IMR-90 (cell line): ENCODE results near the gene CLEC2B. TPM values are rescaled to one million over a fixed set of nuclear protein-coding genes. Genes with fewer than 3 reads are reported as not detected.

Source experiments
- ATAC-seq: fragments of 200-7000 bp; cut with Tn5 transposase; 2 replicates; pipeline ENCODE4 v1.9.1; 2020; ENCODE audit warnings: low read depth, mild to moderate bottlenecking, moderate library complexity
- BruUV-seq: library from RNA; stranded (reverse); fragments of 400-500 nt; replicated peaks from 2 replicates; lab custom pipeline; 2021; lab: Mats Ljungman, UMichigan
- CTCF ChIA-PET: fragments of 300-600 bp; formaldehyde crosslinking; extraction: SDS; loops from one replicate; lab custom pipeline; 2021; ENCODE audit warnings: antibody characterized with exemption; lab: Yijun Ruan, JAX
- POLR2A ChIA-PET: fragments of 300-600 bp; sonication (Branson Sonifier 250); formaldehyde crosslinking; loops from one replicate; lab custom pipeline; 2022; ENCODE audit warnings: antibody characterized with exemption; ENCODE audit not compliant: unreplicated experiment; lab: Charles Lee
- DNase-seq: peaks from one replicate; pipeline ENCODE4 v3.0.0; 2013
- H2AFZ ChIP-seq: replicated peaks from 2 replicates; pipeline ENCODE3; 2013; ENCODE audit warnings: low read length, mild to moderate bottlenecking; ENCODE audit not compliant: poor library complexity
- H2AK5ac ChIP-seq: 2 replicates; pipeline ENCODE4 v1.6.1; 2013; ENCODE audit warnings: low read depth, low read length, inconsistent platforms
- H2AK9ac ChIP-seq: replicated peaks from 2 replicates; pipeline ENCODE3; 2013; ENCODE audit warnings: mild to moderate bottlenecking, low read depth, low read length, moderate library complexity; ENCODE audit not compliant: poor library complexity
- H2BK120ac ChIP-seq: 2 replicates; pipeline ENCODE4 v1.6.1; 2013; ENCODE audit warnings: low read depth, low read length, inconsistent platforms
- H2BK15ac ChIP-seq: 3 replicates; pipeline ENCODE4 v1.6.1; 2013; ENCODE audit warnings: low read depth, low read length, inconsistent platforms
- H2BK20ac ChIP-seq: 2 replicates; pipeline ENCODE4 v1.6.1; 2013; ENCODE audit warnings: low read depth, mild to moderate bottlenecking, inconsistent platforms, low read length, moderate library complexity
- H2BK5ac ChIP-seq: 2 replicates; pipeline ENCODE4 v1.6.1; 2013; ENCODE audit warnings: mild to moderate bottlenecking, low read depth, low read length, inconsistent platforms; ENCODE audit not compliant: poor library complexity, severe bottlenecking
- H3K14ac ChIP-seq: replicated peaks from 2 replicates; pipeline ENCODE4 v1.6.1; 2013; ENCODE audit warnings: low read depth, low read length, inconsistent platforms
- H3K18ac ChIP-seq: 2 replicates; pipeline ENCODE4 v1.6.1; 2013; ENCODE audit warnings: low read depth, low read length, control low read depth
- H3K23ac ChIP-seq: 2 replicates; pipeline ENCODE4 v1.6.1; 2013; ENCODE audit warnings: low read depth, low read length, inconsistent platforms
- H3K27ac ChIP-seq: 2 replicates; pipeline ENCODE4 v1.5.1; 2013; ENCODE audit warnings: mild to moderate bottlenecking, control low read depth, low read length; ENCODE audit not compliant: insufficient read depth
- H3K27me3 ChIP-seq: 2 replicates; pipeline ENCODE4 v1.6.1; 2013; ENCODE audit warnings: low read length; ENCODE audit not compliant: control insufficient read depth, insufficient read depth
- H3K36me3 ChIP-seq: 2 replicates; pipeline ENCODE4 v1.6.1; 2013; ENCODE audit warnings: low read length, mixed read lengths; ENCODE audit not compliant: control insufficient read depth, insufficient read depth
- H3K4ac ChIP-seq: 2 replicates; pipeline ENCODE4 v1.6.1; 2013; ENCODE audit warnings: low read depth, low read length, inconsistent platforms
- H3K4me1 ChIP-seq: 2 replicates; pipeline ENCODE4 v1.6.1; 2013; ENCODE audit warnings: low read length, mixed read lengths; ENCODE audit not compliant: control insufficient read depth, insufficient read depth
- H3K4me2 ChIP-seq: 2 replicates; pipeline ENCODE4 v1.6.1; 2013; ENCODE audit warnings: low read depth, mild to moderate bottlenecking, control low read depth, low read length, moderate library complexity
- H3K4me3 ChIP-seq: 2 replicates; pipeline ENCODE4 v1.5.1; 2013; ENCODE audit warnings: low read depth, mild to moderate bottlenecking, control low read depth, low read length, moderate library complexity; ENCODE audit not compliant: insufficient read depth
- H3K56ac ChIP-seq: 2 replicates; pipeline ENCODE4 v1.6.1; 2013; ENCODE audit warnings: low read length, inconsistent platforms; ENCODE audit not compliant: insufficient read depth; ENCODE audit errors: extremely low read depth
- H3K79me1 ChIP-seq, 2 experiments: 2 replicates each; pipeline ENCODE4 v1.6.1; 2013; ENCODE audit warnings: low read length in 2 of 2, inconsistent platforms in 1 of 2, low read depth in 1 of 2
- H3K9ac ChIP-seq: 2 replicates; pipeline ENCODE4 v1.6.1; 2013; ENCODE audit warnings: low read depth, low read length, control low read depth
- H3K9me1 ChIP-seq: 2 replicates; pipeline ENCODE4 v1.6.1; 2013; ENCODE audit warnings: low read length, inconsistent platforms; ENCODE audit not compliant: insufficient read depth
- H3K9me3 ChIP-seq: 2 replicates; pipeline ENCODE4 v1.6.1; 2013; ENCODE audit warnings: low read length; ENCODE audit not compliant: control insufficient read depth, insufficient read depth
- H4K20me1 ChIP-seq: 2 replicates; pipeline ENCODE4 v1.6.1; 2013; ENCODE audit warnings: low read length, inconsistent platforms; ENCODE audit not compliant: insufficient read depth
- H4K5ac ChIP-seq: 2 replicates; pipeline ENCODE4 v1.6.1; 2013; ENCODE audit warnings: mild to moderate bottlenecking, low read depth, low read length, control low read depth
- H4K8ac ChIP-seq, 2 experiments: 2 replicates each; pipeline ENCODE4 v1.6.1; 2013; ENCODE audit warnings: low read depth in 2 of 2, low read length in 2 of 2, control low read depth in 1 of 2, inconsistent platforms in 1 of 2
- H4K91ac ChIP-seq: 2 replicates; pipeline ENCODE4 v1.6.1; 2013; ENCODE audit warnings: low read depth, low read length, inconsistent platforms; ENCODE audit not compliant: insufficient read depth
- BHLHE40 ChIP-seq: fragments of 150-350 bp; IDR thresholded peaks from 2 replicates; pipeline ENCODE4 v1.6.1; 2016; ENCODE audit warnings: mild to moderate bottlenecking, low read depth, low read length
- CEBPB ChIP-seq: IDR thresholded peaks from 2 replicates; pipeline ENCODE4 v1.6.1; 2012; ENCODE audit warnings: low read depth, low read length, improper control_type of control experiment
- CHD1 ChIP-seq: IDR thresholded peaks from 2 replicates; pipeline ENCODE4 v1.6.1; 2012; ENCODE audit warnings: low read depth, low read length, improper control_type of control experiment
- FOS ChIP-seq: fragments of 150-350 bp; IDR thresholded peaks from 2 replicates; pipeline ENCODE4 v1.6.1; 2016; ENCODE audit warnings: low read depth, low read length
- MAFK ChIP-seq: IDR thresholded peaks from 2 replicates; pipeline ENCODE4 v1.6.1; 2012; ENCODE audit warnings: low read depth, low read length, improper control_type of control experiment
- MXI1 ChIP-seq: IDR thresholded peaks from 2 replicates; pipeline ENCODE4 v1.6.1; 2012; ENCODE audit warnings: low read depth, mild to moderate bottlenecking, low read length, moderate library complexity, borderline replicate concordance
- NFE2L2 ChIP-seq: fragments of 150-350 bp; IDR thresholded peaks from 2 replicates; pipeline ENCODE4 v1.6.1; 2016; ENCODE audit warnings: low read depth, mild to moderate bottlenecking, low read length
- POLR2A ChIP-seq: IDR thresholded peaks from 2 replicates; pipeline ENCODE4 v1.6.1; 2012; ENCODE audit warnings: mild to moderate bottlenecking, low read depth, low read length
- RAD21 ChIP-seq: IDR thresholded peaks from 2 replicates; pipeline ENCODE4 v1.6.1; 2012; ENCODE audit warnings: low read length, improper control_type of control experiment
- RFX5 ChIP-seq: IDR thresholded peaks from 2 replicates; pipeline ENCODE4 v1.8.0; 2012; ENCODE audit warnings: low read depth, mild to moderate bottlenecking, low read length, moderate library complexity
- SMC3 ChIP-seq: fragments of 150-350 bp; IDR thresholded peaks from 2 replicates; pipeline ENCODE4 v1.6.1; 2016; ENCODE audit warnings: low read depth, mild to moderate bottlenecking, antibody characterized with exemption, low read length, moderate library complexity
- WGBS, 2 experiments: methylation state at CpG; one replicate each; pipeline versions ENCODE4 v1.1.5 to v1.1.7; 2013; ENCODE audit warnings: missing lambda C conversion rate in 2 of 2; ENCODE audit not compliant: insufficient read length in 1 of 2; ENCODE audit errors: extremely low coverage in 2 of 2; 5-methylcytosine and 5-hydroxymethylcytosine counted together
- dilution Hi-C: fragments of 300-500 bp; cut with HindIII; formaldehyde crosslinking; loops from one replicate; pipeline ENCODE4 v1.14.3; 2018; ENCODE audit warnings: low sequenced_read_pairs; ENCODE audit not compliant: unreplicated experiment
- in situ Hi-C: fragments of 300-500 bp; cut with MboI; formaldehyde crosslinking; loops from 3 replicates; pipeline ENCODE4 v1.14.3; 2019; ENCODE audit warnings: low sequenced_read_pairs, inconsistent platforms, mixed read lengths
- intact Hi-C: fragments of 100-400 bp; cut with micrococcal nuclease; formaldehyde crosslinking; loops from 2 replicates; pipeline ENCODE4 v1.10.0; 2022
- polyA plus RNA-seq, 3 experiments: library from polyadenylated mRNA; depleted of rRNA; stranded (reverse); fragments of >200 nt; gene quantifications; 2 replicates each; pipeline ENCODE4 v1.2.3, GENCODE V29; 2012; ENCODE audit warnings: low replicate concordance in 1 of 3
- total RNA-seq: library from RNA; depleted of rRNA; stranded (reverse); fragments of >200 nt; gene quantifications from 2 replicates; pipeline ENCODE4 v1.2.3, GENCODE V29; 2012
- TF ChIP-seq, protein P1 (sequence below): conservative IDR thresholded peaks from 2 replicates; pipeline ENCODE4 v1.5.1; 2012; ENCODE audit warnings: mild to moderate bottlenecking, low read depth, low read length, improper control_type of control experiment

Gene CLEC2B
- total and polyA plus RNA-seq, 2 of the 4 experiments (the other 2 are of a cell fraction), result 0.18 to 0.31 TPM

DNA sequence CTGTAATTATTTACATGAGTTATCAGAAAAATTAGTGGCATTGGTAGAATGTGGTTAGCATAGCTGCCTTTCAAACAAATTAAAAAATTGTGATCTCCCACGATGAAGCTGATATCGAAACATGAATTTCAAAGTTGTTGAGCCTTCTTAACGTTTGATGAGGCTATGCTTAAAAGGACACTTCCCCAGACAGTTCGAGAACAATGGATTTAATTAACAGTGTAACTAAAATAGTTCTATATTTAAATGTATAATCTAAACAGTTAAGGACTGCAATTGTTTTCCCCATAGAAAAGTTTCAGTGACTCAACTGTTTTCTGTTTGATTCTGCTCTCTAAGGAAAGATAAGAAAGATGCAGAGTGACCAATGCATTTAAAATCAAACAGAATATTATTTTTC is 1.6 kb downstream of the CLEC2B start:
- DNase-seq (no peak), ATAC-seq (no peak)
- no peak overlapping the region for H4K8ac ChIP-seq
- H3K4me2 ChIP-seq, result no peak overlapping the region
- POLR2A ChIA-PET, result no interaction called here
- no peaks in the 10 kb centered on the region for H3K27me3 ChIP-seq
- no peak overlapping the region for H3K4me3 ChIP-seq
- no peak overlapping the region for H3K56ac ChIP-seq
- no peak overlapping the region for H2AK5ac ChIP-seq
- intact Hi-C loops, result loop anchor here (5.0 kb wide), 1 partner anchor 345 kb away; the partner anchor contains the start of gene GABARAPL1
- H2BK120ac ChIP-seq, result no peak overlapping the region
- CTCF ChIA-PET, result interaction anchor here (1.1 kb wide), 1 partner anchor 52 kb away, joined by 3 read pairs; no protein-coding TSS in a partner anchor
- BruUV-seq, result no TSS peak
- no peaks in the 10 kb centered on the region for H3K79me1 ChIP-seq
- H3K23ac ChIP-seq, result no peak overlapping the region
- no peak overlapping the region for H3K14ac ChIP-seq
- H2BK5ac ChIP-seq, result no peak overlapping the region
- H3K4me1 ChIP-seq, result peaks cover 2% of the 10 kb centered on the region; the same call in 1 of the 2 replicates
- no peak overlapping the region for H3K27ac ChIP-seq
- no peak overlapping the region for H2BK20ac ChIP-seq
- H3K36me3 ChIP-seq, result no peaks in the 10 kb centered on the region
- no peak overlapping the region for H3K4ac ChIP-seq
- H3K18ac ChIP-seq, result no peak overlapping the region
- no peak overlapping the region for H3K9ac ChIP-seq
- H3K9me3 ChIP-seq, result no peaks in the 10 kb centered on the region
- H2BK15ac ChIP-seq, result no peak overlapping the region
- no peaks in the 10 kb centered on the region for H3K9me1 ChIP-seq
- dilution Hi-C loops, result no loop called here
- H4K20me1 ChIP-seq, result no peaks in the 10 kb centered on the region
- no peak overlapping the region for H4K5ac ChIP-seq
- TF ChIP-seq FOS (no peak), RAD21 (no peak), SMC3 (no peak), RFX5 (no peak), NFE2L2 (no peak), MAFK (no peak), BHLHE40 (no peak), CHD1 (no peak), MXI1 (no peak), CEBPB (no peak), POLR2A (no peak)
- TF ChIP-seq, protein P1, sequence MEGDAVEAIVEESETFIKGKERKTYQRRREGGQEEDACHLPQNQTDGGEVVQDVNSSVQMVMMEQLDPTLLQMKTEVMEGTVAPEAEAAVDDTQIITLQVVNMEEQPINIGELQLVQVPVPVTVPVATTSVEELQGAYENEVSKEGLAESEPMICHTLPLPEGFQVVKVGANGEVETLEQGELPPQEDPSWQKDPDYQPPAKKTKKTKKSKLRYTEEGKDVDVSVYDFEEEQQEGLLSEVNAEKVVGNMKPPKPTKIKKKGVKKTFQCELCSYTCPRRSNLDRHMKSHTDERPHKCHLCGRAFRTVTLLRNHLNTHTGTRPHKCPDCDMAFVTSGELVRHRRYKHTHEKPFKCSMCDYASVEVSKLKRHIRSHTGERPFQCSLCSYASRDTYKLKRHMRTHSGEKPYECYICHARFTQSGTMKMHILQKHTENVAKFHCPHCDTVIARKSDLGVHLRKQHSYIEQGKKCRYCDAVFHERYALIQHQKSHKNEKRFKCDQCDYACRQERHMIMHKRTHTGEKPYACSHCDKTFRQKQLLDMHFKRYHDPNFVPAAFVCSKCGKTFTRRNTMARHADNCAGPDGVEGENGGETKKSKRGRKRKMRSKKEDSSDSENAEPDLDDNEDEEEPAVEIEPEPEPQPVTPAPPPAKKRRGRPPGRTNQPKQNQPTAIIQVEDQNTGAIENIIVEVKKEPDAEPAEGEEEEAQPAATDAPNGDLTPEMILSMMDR, result no peak
- H2AFZ ChIP-seq, result no peak overlapping the region
- in situ Hi-C loops, result no loop called here
- H2AK9ac ChIP-seq, result no peak overlapping the region
- H4K91ac ChIP-seq, result no peak overlapping the region
- WGBS, 2 experiments, result no CpG with 5 or more reads among the region's 4 CpGs
